Neural progenitor cell (in vitro differentiated cells): ENCODE results near the gene STX11.

ENCODE experiments used
- EZH2 ChIP-seq: fragments of 200-600 bp; sonication (generic); IDR thresholded peaks from 2 replicates; pipeline ENCODE4 v1.6.1; 2017; ENCODE audit warnings: antibody characterized with exemption, mild to moderate bottlenecking, moderate library complexity
- EZH2phosphoT487 ChIP-seq: fragments of 200-600 bp; sonication (generic); IDR thresholded peaks from 2 replicates; pipeline ENCODE4 v1.6.1; 2017; ENCODE audit warnings: antibody characterized with exemption
- TF ChIP-seq, protein P1 (sequence below): fragments of 200-600 bp; sonication (generic); IDR thresholded peaks from 2 replicates; pipeline ENCODE4 v1.5.1; 2017; ENCODE audit warnings: antibody characterized with exemption, mild to moderate bottlenecking

DNA sequence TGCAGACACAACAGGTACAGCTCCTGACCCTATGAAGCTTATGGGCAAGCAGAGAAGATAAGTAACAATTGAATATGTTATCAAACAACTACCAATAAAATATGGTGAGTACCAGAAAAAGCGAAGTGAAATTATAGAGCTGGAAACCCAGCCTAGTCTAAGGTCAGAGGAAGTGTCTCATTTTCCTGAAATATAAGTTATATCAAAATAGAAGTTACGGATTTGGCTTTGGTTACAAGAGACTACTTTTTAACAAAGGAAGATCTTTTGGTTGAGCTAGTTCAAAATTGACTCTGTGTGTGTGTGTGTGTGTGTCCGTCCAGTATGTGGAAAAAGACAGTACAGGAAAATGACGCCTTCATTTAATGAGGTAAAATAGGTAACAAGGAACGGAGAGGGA lies 8.9 kb downstream of the STX11 start:
- TF ChIP-seq, protein P1, sequence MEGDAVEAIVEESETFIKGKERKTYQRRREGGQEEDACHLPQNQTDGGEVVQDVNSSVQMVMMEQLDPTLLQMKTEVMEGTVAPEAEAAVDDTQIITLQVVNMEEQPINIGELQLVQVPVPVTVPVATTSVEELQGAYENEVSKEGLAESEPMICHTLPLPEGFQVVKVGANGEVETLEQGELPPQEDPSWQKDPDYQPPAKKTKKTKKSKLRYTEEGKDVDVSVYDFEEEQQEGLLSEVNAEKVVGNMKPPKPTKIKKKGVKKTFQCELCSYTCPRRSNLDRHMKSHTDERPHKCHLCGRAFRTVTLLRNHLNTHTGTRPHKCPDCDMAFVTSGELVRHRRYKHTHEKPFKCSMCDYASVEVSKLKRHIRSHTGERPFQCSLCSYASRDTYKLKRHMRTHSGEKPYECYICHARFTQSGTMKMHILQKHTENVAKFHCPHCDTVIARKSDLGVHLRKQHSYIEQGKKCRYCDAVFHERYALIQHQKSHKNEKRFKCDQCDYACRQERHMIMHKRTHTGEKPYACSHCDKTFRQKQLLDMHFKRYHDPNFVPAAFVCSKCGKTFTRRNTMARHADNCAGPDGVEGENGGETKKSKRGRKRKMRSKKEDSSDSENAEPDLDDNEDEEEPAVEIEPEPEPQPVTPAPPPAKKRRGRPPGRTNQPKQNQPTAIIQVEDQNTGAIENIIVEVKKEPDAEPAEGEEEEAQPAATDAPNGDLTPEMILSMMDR = no peak
- TF ChIP-seq EZH2 (no peak), EZH2phosphoT487 (no peak)
